Kidney (tissue), 14 donors: ENCODE measurements around the gene VAMP8. TPM values are rescaled to one million over a fixed set of nuclear protein-coding genes. Genes with fewer than 3 reads are reported as not detected.
"Not testable (repeated sequence)": the region's sequence is repeated elsewhere in the genome, so short reads cannot be mapped to it uniquely, and the experiment has no call there.

Experiments
- DNase-seq, 5 donors: peaks; one replicate each; pipeline ENCODE4 v3.0.0-alpha.2; 2013 to 2020
- FAIRE-seq: peaks from 2 replicates; lab custom pipeline; 2012; peaks lifted over from hg19 to GRCh38; lab: Jason Lieb, UNC
- H3K27ac ChIP-seq, 2 donors: one replicate each; pipeline ENCODE4 v1.7.0; 2013; ENCODE audit warnings: low read depth in 2 of 2, low read length in 2 of 2, inconsistent platforms in 1 of 2
- H3K27me3 ChIP-seq: one replicate; pipeline ENCODE4 v1.7.1; 2013; ENCODE audit warnings: low read length, inconsistent platforms; ENCODE audit not compliant: control insufficient read depth, insufficient read depth
- H3K36me3 ChIP-seq, 3 donors: one replicate each; pipeline versions ENCODE4 v1.7.0 to v1.7.1; 2013; ENCODE audit warnings: low read length in 3 of 3, control low read depth in 1 of 3, inconsistent platforms in 1 of 3; ENCODE audit not compliant: insufficient read depth in 3 of 3, control insufficient read depth in 2 of 3
- H3K4me1 ChIP-seq, 3 donors: one replicate each; pipeline versions ENCODE4 v1.7.0 to v1.7.1; 2013; ENCODE audit warnings: low read length in 3 of 3, inconsistent platforms in 1 of 3, low read depth in 1 of 3; ENCODE audit not compliant: control insufficient read depth in 2 of 3, insufficient read depth in 2 of 3
- H3K4me3 ChIP-seq, 3 donors: one replicate each; pipeline versions ENCODE4 v1.7.0 to v1.8.1; 2013; ENCODE audit warnings: low read length in 3 of 3, control low read depth in 1 of 3, inconsistent platforms in 1 of 3
- H3K9ac ChIP-seq, 3 donors: one replicate each; pipeline versions ENCODE4 v1.7.0 to v1.7.1; 2013; ENCODE audit warnings: low read length in 3 of 3, control low read depth in 1 of 3, inconsistent platforms in 1 of 3
- H3K9me3 ChIP-seq, 3 donors: one replicate each; pipeline versions ENCODE4 v1.7.0 to v1.7.1; 2013; ENCODE audit warnings: low read length in 3 of 3, control low read depth in 1 of 3, inconsistent platforms in 1 of 3; ENCODE audit not compliant: control insufficient read depth in 2 of 3, insufficient read depth in 1 of 3
- CTCF ChIP-seq: IDR thresholded peaks from 3 replicates; pipeline ENCODE4 v1.5.1; 2012; ENCODE audit warnings: mild to moderate bottlenecking, moderate library complexity, borderline replicate concordance; ENCODE audit not compliant: insufficient read depth; ENCODE audit errors: extremely low read depth
- intact Hi-C: fragments of 100-400 bp; cut with DNase I; formaldehyde crosslinking; loops from one replicate; pipeline ENCODE4 v1.11.1; 2022
- polyA plus RNA-seq: library from polyadenylated mRNA; stranded (reverse); fragments of 350-450 nt; fragmentation: Illumina TruSeq; extraction: RNeasy Lipid Tissue Mini Kit (QIAGEN cat#74804); gene quantifications from one replicate; pipeline ENCODE4 v1.2.3, GENCODE V29; 2014; ENCODE audit warnings: low read depth, low replicate concordance; ENCODE audit not compliant: insufficient read depth
- total RNA-seq: library from RNA; stranded (reverse); fragmentation: NEBNext Ultra II Directional; extraction: Animal tissue kit (Norgen Biotek cat#: 25700); gene quantifications from one replicate; pipeline ENCODE4 v1.2.1, GENCODE V29; 2021
- donor health status: control.
- donor health status: control.
- donor health status: control.
- donor health status: control.
- donor health status: control.
- donor health status: DM: yes; HTN: yes; CAD: no.
- donor health status: Normal renal cell carcinoma (clear cell type).

The VAMP8 gene
- total and polyA plus RNA-seq, 2 donors from 2014 or later = 196 to 604 TPM

- H3K9ac ChIP-seq = peak overlapping the region in 1 of 3 donors; percentile 24
- intact Hi-C loops = no loop called here
- peaks cover 23 to 49% (median 32%) of the 10 kb centered on the region in 3 donors for H3K36me3 ChIP-seq
- no peak overlapping the region for H3K27ac ChIP-seq
- H3K9me3 ChIP-seq = no peaks in the 10 kb centered on the region
- no peaks in the 10 kb centered on the region for H3K27me3 ChIP-seq
- H3K4me1 ChIP-seq = peaks cover 9 to 17% (median 12%) of the 10 kb centered on the region in 3 donors
- DNase-seq = no peak
- no peak for TF ChIP-seq CTCF
- H3K4me3 ChIP-seq = peak overlapping the region in 2 of 3 donors; percentile 88 to 97
- FAIRE-seq = no peak
These were observed 35.5 kb upstream of the VAMP8 start for GRCh38 chr2:85541753-85542457.

GRCh38 chr2:85542777-85543176 lies 34.6 kb upstream of the VAMP8 start:
- FAIRE-seq = no peak
- DNase-seq = no peak
- no peak overlapping the region for H3K27ac ChIP-seq
- no peak overlapping the region for H3K4me3 ChIP-seq
- no peaks in the 10 kb centered on the region for H3K27me3 ChIP-seq
- intact Hi-C loops = no loop called here
- TF ChIP-seq CTCF = no peak
- peaks cover 23 to 49% (median 32%) of the 10 kb centered on the region in 3 donors for H3K36me3 ChIP-seq
- no peak overlapping the region for H3K9ac ChIP-seq
- H3K4me1 ChIP-seq = peaks cover 6 to 10% (median 6%) of the 10 kb centered on the region in 3 donors
- no peaks in the 10 kb centered on the region for H3K9me3 ChIP-seq

- peaks cover 6 to 18% (median 6%) of the 10 kb centered on the region in 3 donors for H3K4me1 ChIP-seq
- intact Hi-C loops, H3K27me3 ChIP-seq, H3K4me3 ChIP-seq, H3K9me3 ChIP-seq, H3K27ac ChIP-seq, H3K9ac ChIP-seq, FAIRE-seq: not testable (repeated sequence)
- DNase-seq = peak in 1 of 5 donors; percentile 27
- H3K36me3 ChIP-seq = peaks cover 24 to 49% (median 32%) of the 10 kb centered on the region in 3 donors
These were observed 33.1 kb upstream of the VAMP8 start for GRCh38 chr2:85544254-85544691.

- H3K36me3 ChIP-seq = peaks cover 24 to 50% (median 33%) of the 10 kb centered on the region in 3 donors
- H3K27ac ChIP-seq, H3K9me3 ChIP-seq, DNase-seq, H3K9ac ChIP-seq, intact Hi-C loops, FAIRE-seq, H3K4me3 ChIP-seq, H3K27me3 ChIP-seq: not testable (repeated sequence)
- peaks cover 6 to 18% (median 6%) of the 10 kb centered on the region in 3 donors for H3K4me1 ChIP-seq
These were observed 32.2 kb upstream of the VAMP8 start for GRCh38 chr2:85544915-85545779.
